ENCODE measurements around the gene MAP7. TPM values are rescaled to one million over a fixed set of nuclear protein-coding genes. Genes with fewer than 3 reads are reported as not detected.

MAP7 gene
- polyA plus RNA-seq, 1 donor from 2014 or later: 5.1 TPM

DNA sequence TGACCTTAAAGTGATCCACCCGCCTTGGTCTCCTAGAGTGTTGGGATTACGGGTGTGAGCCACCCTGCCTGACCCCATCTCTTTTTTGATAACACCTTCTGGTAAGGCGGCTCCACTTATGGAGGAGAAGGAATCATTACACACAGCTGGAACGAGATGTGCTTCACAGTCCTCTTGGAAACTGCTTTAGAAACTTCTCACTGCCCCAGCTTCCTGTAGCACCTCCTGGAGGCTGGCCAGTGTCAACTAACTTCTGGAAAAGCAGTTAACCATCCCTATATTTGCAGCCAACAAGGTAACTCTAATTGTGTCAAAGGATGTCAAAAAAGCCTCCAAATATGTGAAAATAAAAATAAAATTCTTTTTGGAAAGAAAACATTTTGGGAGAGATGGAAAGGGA, 211.7 kb downstream of the MAP7 start:
- no peak overlapping the region for H3K4me3 ChIP-seq (ENCODE audit: low read length)
- no peak overlapping the region for H2AFZ ChIP-seq (ENCODE audit: low read depth, low read length)
- H3K9me2 ChIP-seq (ENCODE audit: insufficient read depth, low read length): no peaks in the 10 kb centered on the region
- no peaks in the 10 kb centered on the region for H3K36me3 ChIP-seq (ENCODE audit: insufficient read depth, low read length)
- H3K9ac ChIP-seq (ENCODE audit: low read length): no peak overlapping the region
- H3K27ac ChIP-seq (ENCODE audit: low read length): no peak overlapping the region
- no peaks in the 10 kb centered on the region for H3K79me2 ChIP-seq (replicated peaks; ENCODE audit: insufficient read depth, low read length)
- TF ChIP-seq POLR2AphosphoS5 (IDR thresholded peaks at IDR 0.05) (no peak), EZH2 (IDR thresholded peaks at IDR 0.05; ENCODE audit: borderline replicate concordance, insufficient read depth, low read length, poor library complexity, severe bottlenecking) (no peak), EP300 (conservative IDR thresholded peaks at IDR 0.05; ENCODE audit: poor library complexity, severe bottlenecking) (no peak), MXI1 (conservative IDR thresholded peaks at IDR 0.05; ENCODE audit: poor library complexity, severe bottlenecking) (no peak), TAF1 (IDR thresholded peaks at IDR 0.05; ENCODE audit: low read depth) (no peak), RAD21 (conservative IDR thresholded peaks at IDR 0.05) (no peak), SMC3 (conservative IDR thresholded peaks at IDR 0.05; ENCODE audit: poor library complexity) (no peak)
- TF ChIP-seq, protein P1, sequence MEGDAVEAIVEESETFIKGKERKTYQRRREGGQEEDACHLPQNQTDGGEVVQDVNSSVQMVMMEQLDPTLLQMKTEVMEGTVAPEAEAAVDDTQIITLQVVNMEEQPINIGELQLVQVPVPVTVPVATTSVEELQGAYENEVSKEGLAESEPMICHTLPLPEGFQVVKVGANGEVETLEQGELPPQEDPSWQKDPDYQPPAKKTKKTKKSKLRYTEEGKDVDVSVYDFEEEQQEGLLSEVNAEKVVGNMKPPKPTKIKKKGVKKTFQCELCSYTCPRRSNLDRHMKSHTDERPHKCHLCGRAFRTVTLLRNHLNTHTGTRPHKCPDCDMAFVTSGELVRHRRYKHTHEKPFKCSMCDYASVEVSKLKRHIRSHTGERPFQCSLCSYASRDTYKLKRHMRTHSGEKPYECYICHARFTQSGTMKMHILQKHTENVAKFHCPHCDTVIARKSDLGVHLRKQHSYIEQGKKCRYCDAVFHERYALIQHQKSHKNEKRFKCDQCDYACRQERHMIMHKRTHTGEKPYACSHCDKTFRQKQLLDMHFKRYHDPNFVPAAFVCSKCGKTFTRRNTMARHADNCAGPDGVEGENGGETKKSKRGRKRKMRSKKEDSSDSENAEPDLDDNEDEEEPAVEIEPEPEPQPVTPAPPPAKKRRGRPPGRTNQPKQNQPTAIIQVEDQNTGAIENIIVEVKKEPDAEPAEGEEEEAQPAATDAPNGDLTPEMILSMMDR (IDR thresholded peaks at IDR 0.05; ENCODE audit: poor library complexity, severe bottlenecking): no peak
- TF ChIP-seq, protein P2, sequence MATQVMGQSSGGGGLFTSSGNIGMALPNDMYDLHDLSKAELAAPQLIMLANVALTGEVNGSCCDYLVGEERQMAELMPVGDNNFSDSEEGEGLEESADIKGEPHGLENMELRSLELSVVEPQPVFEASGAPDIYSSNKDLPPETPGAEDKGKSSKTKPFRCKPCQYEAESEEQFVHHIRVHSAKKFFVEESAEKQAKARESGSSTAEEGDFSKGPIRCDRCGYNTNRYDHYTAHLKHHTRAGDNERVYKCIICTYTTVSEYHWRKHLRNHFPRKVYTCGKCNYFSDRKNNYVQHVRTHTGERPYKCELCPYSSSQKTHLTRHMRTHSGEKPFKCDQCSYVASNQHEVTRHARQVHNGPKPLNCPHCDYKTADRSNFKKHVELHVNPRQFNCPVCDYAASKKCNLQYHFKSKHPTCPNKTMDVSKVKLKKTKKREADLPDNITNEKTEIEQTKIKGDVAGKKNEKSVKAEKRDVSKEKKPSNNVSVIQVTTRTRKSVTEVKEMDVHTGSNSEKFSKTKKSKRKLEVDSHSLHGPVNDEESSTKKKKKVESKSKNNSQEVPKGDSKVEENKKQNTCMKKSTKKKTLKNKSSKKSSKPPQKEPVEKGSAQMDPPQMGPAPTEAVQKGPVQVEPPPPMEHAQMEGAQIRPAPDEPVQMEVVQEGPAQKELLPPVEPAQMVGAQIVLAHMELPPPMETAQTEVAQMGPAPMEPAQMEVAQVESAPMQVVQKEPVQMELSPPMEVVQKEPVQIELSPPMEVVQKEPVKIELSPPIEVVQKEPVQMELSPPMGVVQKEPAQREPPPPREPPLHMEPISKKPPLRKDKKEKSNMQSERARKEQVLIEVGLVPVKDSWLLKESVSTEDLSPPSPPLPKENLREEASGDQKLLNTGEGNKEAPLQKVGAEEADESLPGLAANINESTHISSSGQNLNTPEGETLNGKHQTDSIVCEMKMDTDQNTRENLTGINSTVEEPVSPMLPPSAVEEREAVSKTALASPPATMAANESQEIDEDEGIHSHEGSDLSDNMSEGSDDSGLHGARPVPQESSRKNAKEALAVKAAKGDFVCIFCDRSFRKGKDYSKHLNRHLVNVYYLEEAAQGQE (IDR thresholded peaks at IDR 0.05; ENCODE audit: borderline replicate concordance): no peak
- no peak overlapping the region for H3K4me2 ChIP-seq (ENCODE audit: low read length)
- H3K27me3 ChIP-seq (ENCODE audit: insufficient read depth, low read depth, low read length): no peaks in the 10 kb centered on the region
- H4K20me1 ChIP-seq (ENCODE audit: insufficient read depth): no peaks in the 10 kb centered on the region
- H3F3A ChIP-seq (ENCODE audit: insufficient read depth, low read length, poor library complexity, severe bottlenecking): no peaks in the 10 kb centered on the region
- no peaks in the 10 kb centered on the region for H3K9me3 ChIP-seq (ENCODE audit: low read length)

DNA sequence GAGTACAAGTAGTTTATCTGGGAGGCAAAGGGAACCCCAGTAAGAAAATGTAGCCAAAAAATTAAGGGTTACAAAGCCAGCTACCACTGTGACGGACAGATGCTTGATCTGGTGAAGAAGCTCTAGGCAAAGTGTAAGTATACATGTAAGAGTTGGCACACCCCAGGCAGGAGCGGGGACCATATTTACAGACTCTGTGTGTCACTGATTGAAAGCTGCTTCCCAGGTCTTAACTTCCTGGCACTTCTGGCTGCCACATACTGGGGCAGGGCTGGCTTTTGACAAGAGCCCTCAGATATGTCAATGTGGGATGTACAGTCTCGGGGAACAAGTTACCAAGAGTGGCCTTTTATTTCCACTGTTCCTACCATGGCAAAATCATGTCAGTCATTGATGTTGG, 212.6 kb downstream of the MAP7 start:
- Histone ChIP-seq H3K4me2 (ENCODE audit: low read length) (no peak overlapping the region), H3K9me2 (ENCODE audit: insufficient read depth, low read length) (no peaks in the 10 kb centered on the region), H3K36me3 (ENCODE audit: insufficient read depth, low read length) (no peaks in the 10 kb centered on the region), H3K27ac (ENCODE audit: low read length) (no peak overlapping the region), H3K9me3 (ENCODE audit: low read length) (no peaks in the 10 kb centered on the region), H3F3A (ENCODE audit: insufficient read depth, low read length, poor library complexity, severe bottlenecking) (no peaks in the 10 kb centered on the region), H3K4me3 (ENCODE audit: low read length) (no peak overlapping the region), H3K27me3 (ENCODE audit: insufficient read depth, low read depth, low read length) (no peaks in the 10 kb centered on the region), H2AFZ (ENCODE audit: low read depth, low read length) (no peak overlapping the region), H4K20me1 (ENCODE audit: insufficient read depth) (no peaks in the 10 kb centered on the region), H3K9ac (ENCODE audit: low read length) (no peak overlapping the region), H3K79me2 (replicated peaks; ENCODE audit: insufficient read depth, low read length) (no peaks in the 10 kb centered on the region)
- TF ChIP-seq, protein P1 (IDR thresholded peaks at IDR 0.05; ENCODE audit: poor library complexity, severe bottlenecking): no peak
- TF ChIP-seq SMC3 (conservative IDR thresholded peaks at IDR 0.05; ENCODE audit: poor library complexity) (no peak), POLR2AphosphoS5 (IDR thresholded peaks at IDR 0.05) (no peak), RAD21 (conservative IDR thresholded peaks at IDR 0.05) (no peak), TAF1 (IDR thresholded peaks at IDR 0.05; ENCODE audit: low read depth) (no peak), EZH2 (IDR thresholded peaks at IDR 0.05; ENCODE audit: borderline replicate concordance, insufficient read depth, low read length, poor library complexity, severe bottlenecking) (no peak), EP300 (conservative IDR thresholded peaks at IDR 0.05; ENCODE audit: poor library complexity, severe bottlenecking) (no peak), MXI1 (conservative IDR thresholded peaks at IDR 0.05; ENCODE audit: poor library complexity, severe bottlenecking) (no peak)
- TF ChIP-seq, protein P2 (IDR thresholded peaks at IDR 0.05; ENCODE audit: borderline replicate concordance): no peak

All from neural cell (in vitro differentiated cells).